Measurements from ENCODE around the gene CACNA1G. TPM values are rescaled to one million over a fixed set of nuclear protein-coding genes. Genes with fewer than 3 reads are reported as not detected.

The CACNA1G gene
- total and polyA plus RNA-seq, 2 experiments from 2014 or later, result 3.5 to 4.8 TPM

- Histone ChIP-seq H3K9me3 (ENCODE audit: low read depth) (no peaks in the 10 kb centered on the region), H3K4me3 (peak overlapping the region; percentile 46), H3K4me1 (ENCODE audit: insufficient read depth) (peaks cover 20% of the 10 kb centered on the region), H4K20me1 (ENCODE audit: insufficient read depth, poor library complexity, severe bottlenecking) (no peaks in the 10 kb centered on the region), H3K27ac (peak overlapping the region; percentile 73), H3K27me3 (no peaks in the 10 kb centered on the region), H3K4me2 (peak overlapping the region; percentile 90), H3K36me3 (replicated peaks; ENCODE audit: insufficient read depth, low read depth) (no peaks in the 10 kb centered on the region), H2AFZ (no peak overlapping the region), H3K9me2 (replicated peaks; ENCODE audit: insufficient read depth) (no peaks in the 10 kb centered on the region), H3K79me2 (peaks cover 7% of the 10 kb centered on the region)
- TF ChIP-seq EZH2phosphoT487 (IDR thresholded peaks at IDR 0.05; ENCODE audit: low read depth, severe bottlenecking, unreplicated experiment), result no peak
- TF ChIP-seq EZH2 (IDR thresholded peaks at IDR 0.05; ENCODE audit: borderline replicate concordance), result no peak
- TF ChIP-seq CTCF (IDR thresholded peaks at IDR 0.05; ENCODE audit: poor library complexity), result no peak
- 76% methylated on average over 4 of the region's 5 CpGs for WGBS (ENCODE audit: low lambda C conversion rate, missing lambda C conversion rate)
- no peak for DNase-seq (ENCODE audit: low spot score)
These were observed 12.8 kb upstream of the CACNA1G start for GRCh38 chr17:50547736-50548083.

DNA sequence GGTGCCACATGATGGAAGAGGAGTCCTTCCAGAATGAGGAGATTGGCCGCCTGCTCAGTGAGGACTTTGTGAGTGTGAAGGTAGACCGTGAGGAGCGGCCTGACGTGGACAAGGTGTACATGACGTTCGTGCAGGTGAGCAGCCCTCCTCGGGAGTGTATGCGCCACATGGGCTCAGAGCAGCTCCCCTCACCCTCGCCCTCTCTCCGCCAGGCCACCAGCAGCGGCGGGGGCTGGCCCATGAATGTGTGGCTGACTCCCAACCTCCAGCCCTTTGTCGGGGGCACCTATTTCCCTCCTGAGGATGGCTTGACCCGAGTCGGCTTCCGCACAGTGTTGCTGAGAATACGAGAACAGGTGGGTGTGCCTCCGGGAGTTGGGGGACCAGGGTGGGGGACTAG is 11.7 kb upstream of the CACNA1G start:
- no peaks in the 10 kb centered on the region for H3K9me3 ChIP-seq (ENCODE audit: low read depth)
- no peak overlapping the region for H2AFZ ChIP-seq
- H3K36me3 ChIP-seq (replicated peaks; ENCODE audit: insufficient read depth, low read depth), result no peaks in the 10 kb centered on the region
- no peak for DNase-seq (ENCODE audit: low spot score)
- no peak overlapping the region for H3K4me3 ChIP-seq
- H3K9me2 ChIP-seq (replicated peaks; ENCODE audit: insufficient read depth), result no peaks in the 10 kb centered on the region
- WGBS (ENCODE audit: low lambda C conversion rate, missing lambda C conversion rate), result 88% methylated on average over 17 of the region's 18 CpGs
- no peak overlapping the region for H3K27ac ChIP-seq
- no peaks in the 10 kb centered on the region for H4K20me1 ChIP-seq (ENCODE audit: insufficient read depth, poor library complexity, severe bottlenecking)
- H3K4me2 ChIP-seq, result no peak overlapping the region
- TF ChIP-seq CTCF (IDR thresholded peaks at IDR 0.05; ENCODE audit: poor library complexity) (no peak), EZH2phosphoT487 (IDR thresholded peaks at IDR 0.05; ENCODE audit: low read depth, severe bottlenecking, unreplicated experiment) (no peak), EZH2 (IDR thresholded peaks at IDR 0.05; ENCODE audit: borderline replicate concordance) (no peak)
- H3K79me2 ChIP-seq, result peaks cover 7% of the 10 kb centered on the region
- peaks cover 11% of the 10 kb centered on the region for H3K4me1 ChIP-seq (ENCODE audit: insufficient read depth)
- H3K27me3 ChIP-seq, result no peaks in the 10 kb centered on the region

DNA sequence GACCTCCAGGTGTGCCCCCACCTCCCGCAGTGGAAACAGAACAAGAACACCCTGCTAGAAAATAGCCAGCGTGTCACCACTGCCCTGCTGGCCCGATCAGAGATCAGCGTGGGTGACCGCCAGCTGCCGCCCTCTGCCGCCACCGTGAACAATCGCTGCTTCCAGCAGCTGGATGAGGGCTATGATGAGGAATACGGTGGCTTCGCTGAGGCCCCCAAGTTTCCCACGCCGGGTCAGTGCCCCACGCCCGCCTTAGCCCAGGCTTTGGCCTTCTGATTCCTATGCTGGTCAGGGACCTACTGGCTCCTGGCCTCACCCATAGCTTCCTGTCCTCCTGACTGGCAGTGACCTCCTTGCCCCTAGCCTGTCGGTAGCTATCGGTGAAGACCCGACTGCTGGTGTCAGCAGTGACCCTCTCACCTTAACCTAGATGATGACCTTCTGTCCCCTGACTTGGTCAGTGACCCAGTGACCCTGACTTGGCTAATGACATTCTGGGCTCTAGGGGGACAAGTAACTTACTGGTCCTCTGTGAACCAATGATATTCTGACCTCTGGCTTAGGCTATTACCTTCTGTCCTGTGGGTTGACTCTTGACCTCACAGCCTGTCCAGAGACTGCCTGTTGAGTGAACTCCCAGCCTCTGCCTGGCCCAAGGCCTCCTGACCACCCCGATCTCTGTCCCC is 11.1 kb upstream of the CACNA1G start:
- no peaks in the 10 kb centered on the region for H3K36me3 ChIP-seq (replicated peaks; ENCODE audit: insufficient read depth, low read depth)
- H3K9me2 ChIP-seq (replicated peaks; ENCODE audit: insufficient read depth), result no peaks in the 10 kb centered on the region
- H3K27me3 ChIP-seq, result no peaks in the 10 kb centered on the region
- peaks cover 8% of the 10 kb centered on the region for H3K4me1 ChIP-seq (ENCODE audit: insufficient read depth)
- TF ChIP-seq CTCF (IDR thresholded peaks at IDR 0.05; ENCODE audit: poor library complexity) (no peak), EZH2 (IDR thresholded peaks at IDR 0.05; ENCODE audit: borderline replicate concordance) (no peak), EZH2phosphoT487 (IDR thresholded peaks at IDR 0.05; ENCODE audit: low read depth, severe bottlenecking, unreplicated experiment) (no peak)
- no peak overlapping the region for H3K27ac ChIP-seq
- DNase-seq (ENCODE audit: low spot score), result no peak
- WGBS (ENCODE audit: low lambda C conversion rate, missing lambda C conversion rate), result 95% methylated on average over 17 of the region's 19 CpGs
- H3K9me3 ChIP-seq (ENCODE audit: low read depth), result no peaks in the 10 kb centered on the region
- no peak overlapping the region for H3K4me3 ChIP-seq
- no peak overlapping the region for H2AFZ ChIP-seq
- H3K4me2 ChIP-seq, result no peak overlapping the region
- H3K79me2 ChIP-seq, result peaks cover 7% of the 10 kb centered on the region
- no peaks in the 10 kb centered on the region for H4K20me1 ChIP-seq (ENCODE audit: insufficient read depth, poor library complexity, severe bottlenecking)

Measured in hepatocyte (in vitro differentiated cells).